Pancreas (tissue), 10 donors: Measurements from ENCODE around the gene GSTCD. TPM values are rescaled to one million over a fixed set of nuclear protein-coding genes. Genes with fewer than 3 reads are reported as not detected.
"Not testable (repeated sequence)": the region's sequence is repeated elsewhere in the genome, so short reads cannot be mapped to it uniquely, and the experiment has no call there.

Experiments
- ATAC-seq, 4 donors: fragments of 200-7000 bp; cut with Tn5 transposase; one replicate each; pipeline versions ENCODE4 v1.8.0 to v1.9.1; 2020; ENCODE audit warnings: mild to moderate bottlenecking in 4 of 4, moderate library complexity in 4 of 4
- DNase-seq, 6 donors: peaks; one replicate each; pipeline ENCODE4 v3.0.0-alpha.2; 2020
- FAIRE-seq: peaks from 2 replicates; lab custom pipeline; 2012; peaks lifted over from hg19 to GRCh38; lab: Jason Lieb, UNC
- H3K27ac ChIP-seq, 4 donors: fragments of 200-600 bp; sonication (generic); 1 replicate in 3 of 4; 2 replicates in 1 of 4; pipeline versions ENCODE4 v1.5.0 to v1.8.0; 2020
- H3K27me3 ChIP-seq, 4 donors: fragments of 200-600 bp; one replicate each; pipeline ENCODE4 v1.8.0; 2021
- H3K36me3 ChIP-seq, 3 donors: fragments of 200-600 bp; sonication (generic) in 1 of 3; one replicate each; pipeline versions ENCODE4 v1.5.0 to v1.8.0; 2020 to 2021
- H3K4me1 ChIP-seq, 3 donors: fragments of 200-600 bp; one replicate each; pipeline ENCODE4 v1.8.0; 2021
- H3K4me3 ChIP-seq, 4 donors: fragments of 200-600 bp; sonication (generic) in 2 of 4; one replicate each; pipeline versions ENCODE4 v1.5.0 to v1.8.0; 2020 to 2021
- H3K9me3 ChIP-seq, 4 donors: fragments of 200-600 bp; one replicate each; pipeline ENCODE4 v1.8.0; 2021
- WGBS, 2 donors: extraction: QIAGEN DNeasy Blood & Tissue Kit; methylation state at CpG; one replicate each; pipeline ENCODE4 v1.1.7; 2013; 5-methylcytosine and 5-hydroxymethylcytosine counted together
- intact Hi-C, 3 donors: fragments of 100-400 bp; cut with DNase I; formaldehyde crosslinking; loops; one replicate each; pipeline versions ENCODE4 v1.11.1 to v1.14.2; 2022
- polyA plus RNA-seq, 2 donors: library from polyadenylated mRNA; stranded (reverse); fragments of 200-250 nt; gene quantifications; one replicate each; pipeline ENCODE4 v1.2.3, GENCODE V29; 2013
- total RNA-seq, 6 donors: library from RNA; stranded (reverse); fragmentation: NEBNext Ultra II Directional in 4 of 6; extraction: Animal tissue kit (Norgen Biotek cat#: 25700) in 4 of 6; gene quantifications; one replicate each; pipeline versions ENCODE4 v1.2.1 to v1.2.4, GENCODE V29; 2021 to 2023
- TF ChIP-seq, protein P1 (sequence below), 4 donors: fragments of 200-600 bp; sonication (generic) in 3 of 4; IDR thresholded peaks; one replicate each; pipeline versions ENCODE4 v1.5.0 to v1.8.0; 2021; ENCODE audit warnings: antibody characterized with exemption in 4 of 4
- donor health status: healthy with polysubstance abuse.
- donor health status: DM: no; HTN: no; CAD: no; lungs with moderate emphysema.
- donor health status: DM: no; HTN: no; CAD: no.
- donor health status: control.
- donor health status: control.
- donor health status: Bipolar disorder and iron deficiency.
- donor health status: DM: yes; HTN: yes; CAD: no.
- donor health status: DM: no; HTN: no; CAD: no.
- donor health status: DM: no; HTN: no; CAD: no.
- donor health status: DM: yes; HTN: yes; CAD: no.

Gene GSTCD
- total and polyA plus RNA-seq, 8 donors = 1.3 to 5.7 (median 2.8) TPM

DNA sequence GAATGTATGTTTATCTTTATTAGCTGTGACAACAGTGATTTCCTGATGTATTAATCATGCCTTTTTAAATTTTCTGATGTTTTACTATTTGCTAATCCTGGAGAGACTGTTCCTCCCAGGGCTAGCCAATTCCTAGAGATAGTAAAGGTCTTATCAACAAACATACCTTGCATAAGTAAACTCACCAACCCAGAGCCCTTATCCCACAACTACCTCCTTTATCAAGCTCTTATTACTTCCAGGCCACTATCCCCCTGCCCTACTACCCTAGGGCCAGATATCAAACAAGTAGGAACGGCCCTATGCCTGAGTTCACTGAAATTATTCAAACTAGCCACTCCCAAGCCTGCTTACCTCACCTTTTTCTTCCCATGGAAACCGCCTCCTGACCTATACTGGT is 128.5 kb downstream of the GSTCD start:
- no peak overlapping the region for H3K27ac ChIP-seq

DNA sequence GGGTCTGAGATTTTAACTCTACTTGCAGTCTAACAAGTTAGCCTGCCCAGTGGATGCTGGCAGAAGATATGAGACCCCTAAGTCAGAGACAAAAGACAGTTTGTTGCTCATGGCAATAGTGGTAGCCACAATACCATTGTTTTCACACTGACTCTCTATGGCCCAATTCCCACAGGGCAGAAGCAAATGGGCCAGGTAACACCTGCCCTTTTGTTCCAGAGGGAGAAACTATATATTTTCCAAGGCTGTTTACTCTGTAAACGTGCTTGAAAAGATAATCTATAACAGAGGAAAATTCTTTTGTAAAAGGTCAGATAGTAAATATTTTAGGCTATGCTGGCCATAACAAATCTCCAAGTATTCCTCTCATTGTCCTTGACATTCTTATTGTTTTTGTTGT is 129.5 kb downstream of the GSTCD start:
- TF ChIP-seq, protein P1, sequence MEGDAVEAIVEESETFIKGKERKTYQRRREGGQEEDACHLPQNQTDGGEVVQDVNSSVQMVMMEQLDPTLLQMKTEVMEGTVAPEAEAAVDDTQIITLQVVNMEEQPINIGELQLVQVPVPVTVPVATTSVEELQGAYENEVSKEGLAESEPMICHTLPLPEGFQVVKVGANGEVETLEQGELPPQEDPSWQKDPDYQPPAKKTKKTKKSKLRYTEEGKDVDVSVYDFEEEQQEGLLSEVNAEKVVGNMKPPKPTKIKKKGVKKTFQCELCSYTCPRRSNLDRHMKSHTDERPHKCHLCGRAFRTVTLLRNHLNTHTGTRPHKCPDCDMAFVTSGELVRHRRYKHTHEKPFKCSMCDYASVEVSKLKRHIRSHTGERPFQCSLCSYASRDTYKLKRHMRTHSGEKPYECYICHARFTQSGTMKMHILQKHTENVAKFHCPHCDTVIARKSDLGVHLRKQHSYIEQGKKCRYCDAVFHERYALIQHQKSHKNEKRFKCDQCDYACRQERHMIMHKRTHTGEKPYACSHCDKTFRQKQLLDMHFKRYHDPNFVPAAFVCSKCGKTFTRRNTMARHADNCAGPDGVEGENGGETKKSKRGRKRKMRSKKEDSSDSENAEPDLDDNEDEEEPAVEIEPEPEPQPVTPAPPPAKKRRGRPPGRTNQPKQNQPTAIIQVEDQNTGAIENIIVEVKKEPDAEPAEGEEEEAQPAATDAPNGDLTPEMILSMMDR (IDR thresholded peaks at IDR 0.05) = no peak
- FAIRE-seq (no peak), ATAC-seq (peak in 1 of 4 donors; percentile 45), DNase-seq (no peak)
- Histone ChIP-seq H3K9me3 (no peaks in the 10 kb centered on the region), H3K4me3 (no peak overlapping the region), H3K27ac (no peak overlapping the region), H3K4me1 (no peaks in the 10 kb centered on the region), H3K27me3 (no peaks in the 10 kb centered on the region), H3K36me3 (no peaks in the 10 kb centered on the region)
- WGBS, 2 donors = 14 to 33% methylated on average over 1 of the region's 1 CpG
- intact Hi-C loops = no loop called here

More for the DNA sequence above, 128.5 kb downstream of the GSTCD start:
- Histone ChIP-seq H3K4me3 (no peak overlapping the region), H3K9me3 (no peaks in the 10 kb centered on the region), H3K36me3 (no peaks in the 10 kb centered on the region), H3K4me1 (no peaks in the 10 kb centered on the region), H3K27me3 (no peaks in the 10 kb centered on the region)
- no peak for DNase-seq
- intact Hi-C loops = no loop called here
- TF ChIP-seq, protein P1 (IDR thresholded peaks at IDR 0.05) = no peak
- no peak for FAIRE-seq
- ATAC-seq = no peak
- 62 to 70% methylated on average over 2 of the region's 2 CpGs for WGBS, 2 donors

DNA sequence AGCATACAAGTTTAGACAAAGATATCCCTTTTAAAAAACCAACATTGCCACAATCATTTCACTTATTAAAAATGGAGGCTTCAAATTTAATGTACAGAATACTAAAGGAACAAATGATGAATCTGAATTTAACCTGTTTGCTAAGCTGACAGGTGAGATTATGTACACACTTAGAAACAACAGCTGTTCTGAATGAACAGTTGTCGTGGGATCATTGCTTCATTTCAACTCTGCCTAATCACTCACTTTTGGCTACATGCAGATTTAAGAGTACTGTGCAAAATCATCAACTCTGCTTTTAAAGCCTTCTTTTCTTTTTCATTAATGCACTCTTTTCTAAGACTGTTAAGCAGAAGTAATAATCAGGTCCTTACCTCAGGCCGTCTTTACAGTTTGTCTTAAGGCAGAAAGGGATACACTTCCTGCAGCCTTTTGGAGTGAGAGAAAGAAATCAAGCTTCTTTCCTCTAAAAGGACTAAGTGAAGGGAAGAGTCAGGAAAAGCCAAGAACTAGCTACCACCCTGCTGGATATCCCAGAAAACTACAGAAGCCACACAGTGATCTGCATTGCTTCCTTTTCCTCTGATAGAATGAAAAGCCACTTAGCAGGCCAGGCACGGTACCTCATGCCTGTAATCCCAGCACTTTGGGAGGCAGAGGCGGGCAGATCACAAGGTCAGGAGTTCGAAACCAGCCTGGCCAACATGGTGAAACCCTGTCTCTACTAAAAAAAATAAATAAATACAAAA is 132.0 kb downstream of the GSTCD start:
- 63 to 79% methylated on average over 5 of the region's 5 CpGs for whole genome bisulfite sequencing, 2 donors
- intact Hi-C loops = no loop called here
- Histone ChIP-seq H3K4me3 (no peak overlapping the region), H3K4me1 (peaks cover 3 to 12% (median 6%) of the 10 kb centered on the region in 3 donors), H3K9me3 (no peaks in the 10 kb centered on the region), H3K27me3 (no peaks in the 10 kb centered on the region), H3K27ac (no peak overlapping the region), H3K36me3 (no peaks in the 10 kb centered on the region)
- FAIRE-seq (no peak), DNase-seq (no peak), ATAC-seq (peak; percentile 38 to 62 (median 52))
- TF ChIP-seq, protein P1 (IDR thresholded peaks at IDR 0.05) = no peak

DNA sequence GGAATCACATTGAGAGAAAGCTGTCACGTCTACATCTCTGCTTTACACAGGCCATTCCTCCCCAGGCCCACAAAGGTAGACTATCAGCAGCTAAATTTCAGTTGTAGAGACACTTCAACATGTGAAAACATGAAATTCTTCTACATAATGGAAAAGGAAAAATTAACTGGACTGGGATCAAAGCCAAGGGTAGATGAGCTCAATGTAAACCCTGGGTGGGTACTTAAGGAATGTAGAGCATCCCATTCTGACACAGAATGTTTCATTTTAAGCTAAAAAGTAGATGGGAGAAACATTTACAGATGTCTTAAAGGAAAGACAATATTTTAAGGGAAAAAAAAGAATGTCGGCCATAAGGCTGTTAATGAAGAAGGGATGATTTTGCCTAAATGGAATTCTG is 135.4 kb downstream of the GSTCD start:
- no peaks in the 10 kb centered on the region for H3K27me3 ChIP-seq
- TF ChIP-seq, protein P1 (IDR thresholded peaks at IDR 0.05) = no peak
- DNase-seq (no peak), FAIRE-seq (no peak), ATAC-seq (no peak)
- H3K27ac ChIP-seq = no peak overlapping the region
- H3K36me3 ChIP-seq = no peaks in the 10 kb centered on the region
- no peaks in the 10 kb centered on the region for H3K9me3 ChIP-seq
- intact Hi-C loops = no loop called here
- 86 to 95% methylated on average over 2 of the region's 2 CpGs for WGBS, 2 donors
- no peak overlapping the region for H3K4me3 ChIP-seq
- H3K4me1 ChIP-seq = peaks cover 3 to 12% (median 6%) of the 10 kb centered on the region in 3 donors

DNA sequence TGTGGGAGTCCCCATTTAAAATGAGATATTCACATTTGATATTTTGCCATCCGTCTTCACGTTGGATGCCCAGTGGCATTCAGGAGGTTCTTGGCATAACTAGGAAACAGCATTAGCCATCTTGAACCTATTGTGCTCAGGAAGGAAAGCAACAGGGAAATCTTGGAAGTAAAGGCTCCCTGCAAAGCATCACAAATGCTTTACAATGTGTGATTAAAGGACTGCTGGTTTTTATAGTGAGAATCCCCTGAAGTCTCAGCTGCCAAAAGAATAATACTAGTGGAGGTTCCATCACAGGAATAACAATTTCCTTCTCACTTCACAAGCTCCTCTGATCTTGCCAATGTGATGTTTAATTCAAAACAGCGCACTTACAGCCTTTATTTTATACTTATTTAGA is 137.0 kb downstream of the GSTCD start:
- Histone ChIP-seq H3K27me3 (no peaks in the 10 kb centered on the region), H3K27ac (no peak overlapping the region), H3K9me3 (no peaks in the 10 kb centered on the region), H3K4me3 (no peak overlapping the region), H3K4me1 (peaks cover 3 to 12% (median 6%) of the 10 kb centered on the region in 3 donors), H3K36me3 (no peaks in the 10 kb centered on the region)
- FAIRE-seq = no peak
- no peak for ATAC-seq
- 73 to 79% methylated on average over 3 of the region's 3 CpGs for WGBS, 2 donors
- DNase-seq = no peak
- intact Hi-C loops = no loop called here
- TF ChIP-seq, protein P1 (IDR thresholded peaks at IDR 0.05) = no peak

DNA sequence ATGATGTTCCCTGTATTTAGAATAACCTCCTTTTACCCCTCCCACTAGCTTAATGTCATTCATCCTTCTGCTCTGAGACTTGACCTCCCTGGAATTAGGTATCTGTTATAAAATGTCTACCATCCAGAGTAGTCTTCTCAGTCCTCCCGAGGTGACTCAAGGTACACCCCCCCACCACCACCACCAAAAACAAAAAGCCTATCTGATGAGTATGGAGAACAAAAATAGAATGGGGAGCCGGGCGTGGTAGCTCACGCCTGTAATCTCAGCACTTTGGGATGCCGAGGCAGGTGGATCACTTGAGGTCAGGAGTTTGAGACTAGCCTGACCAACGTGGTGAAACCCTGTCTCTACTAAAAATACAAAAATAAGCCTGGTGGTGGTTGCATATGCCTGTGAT is 139.8 kb downstream of the GSTCD start:
- DNase-seq, FAIRE-seq, ATAC-seq, H3K4me3 ChIP-seq, H3K27me3 ChIP-seq, H3K27ac ChIP-seq, H3K36me3 ChIP-seq, H3K9me3 ChIP-seq, intact Hi-C loops: not testable (repeated sequence)
- peaks cover 3 to 12% (median 6%) of the 10 kb centered on the region in 3 donors for H3K4me1 ChIP-seq
- WGBS, 2 donors = 94 to 97% methylated on average over 6 of the region's 6 CpGs
